Panc1 (cell line): ENCODE measurements around the gene PLXNA2. TPM values are rescaled to one million over a fixed set of nuclear protein-coding genes. Genes with fewer than 3 reads are reported as not detected.

ENCODE experiments used
- ATAC-seq: fragments of 200-7000 bp; cut with Tn5 transposase; 2 replicates; pipeline ENCODE4 v1.9.1; 2020; ENCODE audit warnings: mild to moderate bottlenecking, moderate library complexity
- BruUV-seq: library from RNA; stranded (reverse); fragments of 400-500 nt; replicated peaks from 2 replicates; lab custom pipeline; 2021; lab: Mats Ljungman, UMichigan
- CTCF ChIA-PET: fragments of 300-600 bp; sonication (Branson Sonifier 250); formaldehyde crosslinking; loops from one replicate; lab custom pipeline; 2022; ENCODE audit warnings: antibody characterized with exemption; lab: Charles Lee
- POLR2A ChIA-PET: fragments of 300-600 bp; sonication (Branson Sonifier 250); formaldehyde crosslinking; loops from one replicate; lab custom pipeline; 2022; ENCODE audit warnings: antibody characterized with exemption; lab: Charles Lee
- DNase-seq: peaks from one replicate; pipeline ENCODE4 v3.0.0-alpha.2; 2010; ENCODE audit warnings: low read depth, low spot score
- H3K27ac ChIP-seq: 2 replicates; pipeline ENCODE4 v1.5.1; 2011; ENCODE audit warnings: mild to moderate bottlenecking, low read length, inconsistent platforms
- H3K27me3 ChIP-seq: fragments of 200-500 bp; sonication (Bioruptor generic); 2 replicates; pipeline ENCODE4 v1.6.0; 2014; ENCODE audit warnings: low read length, inconsistent platforms; ENCODE audit not compliant: control insufficient read depth, insufficient read depth
- H3K36me3 ChIP-seq: fragments of 200-500 bp; sonication (Bioruptor generic); 2 replicates; pipeline ENCODE4 v1.5.1; 2014; ENCODE audit warnings: inconsistent platforms, mild to moderate bottlenecking, low read length, moderate library complexity; ENCODE audit not compliant: control insufficient read depth, insufficient read depth
- H3K4me1 ChIP-seq: 2 replicates; pipeline ENCODE4 v1.5.1; 2011; ENCODE audit warnings: inconsistent platforms, mild to moderate bottlenecking, low read length, moderate library complexity; ENCODE audit not compliant: control insufficient read depth, insufficient read depth
- H3K4me3 ChIP-seq, 2 experiments: 2 replicates each; pipeline ENCODE4 v1.5.1; 2011 to 2012; ENCODE audit warnings: low read depth in 2 of 2, low read length in 2 of 2, mild to moderate bottlenecking in 2 of 2, inconsistent platforms in 1 of 2, moderate library complexity in 1 of 2
- H3K9me3 ChIP-seq: fragments of 200-500 bp; sonication (Bioruptor generic); 2 replicates; pipeline ENCODE4 v1.5.1; 2014; ENCODE audit warnings: low read depth, mild to moderate bottlenecking, inconsistent platforms, low read length, moderate library complexity; ENCODE audit not compliant: control insufficient read depth, insufficient read depth
- CTCF ChIP-seq: fragments of 450-650 bp; IDR thresholded peaks from 2 replicates; pipeline ENCODE4 v1.5.1; 2017; ENCODE audit warnings: mild to moderate bottlenecking
- POLR2AphosphoS5 ChIP-seq: IDR thresholded peaks from 2 replicates; pipeline ENCODE4 v1.6.1; 2012; ENCODE audit warnings: mild to moderate bottlenecking, low read depth, low read length, moderate library complexity
- REST ChIP-seq, 2 experiments: IDR thresholded peaks; 2 replicates each; pipeline ENCODE4 v1.6.1; 2011 to 2012; ENCODE audit warnings: low read depth in 2 of 2, control low read depth in 1 of 2, low read length in 1 of 2, mild to moderate bottlenecking in 1 of 2, moderate library complexity in 1 of 2; ENCODE audit not compliant: insufficient read depth in 1 of 2
- SIN3A ChIP-seq: IDR thresholded peaks from 2 replicates; pipeline ENCODE4 v1.6.1; 2012; ENCODE audit warnings: low read depth, mild to moderate bottlenecking, low read length, moderate library complexity, borderline replicate concordance; ENCODE audit not compliant: insufficient read depth
- TCF7L2 ChIP-seq: IDR thresholded peaks from 2 replicates; pipeline ENCODE4 v1.6.1; 2011; ENCODE audit warnings: mild to moderate bottlenecking, low read depth, low read length, inconsistent platforms
- in situ Hi-C: cut with HindIII; loops from 2 replicates; pipeline ENCODE4 v1.10.0; 2016; ENCODE audit warnings: low sequenced_read_pairs, low pct_unique_long_range_greater_than_20kb
- intact Hi-C: fragments of 100-400 bp; cut with micrococcal nuclease; formaldehyde crosslinking; loops from one replicate; pipeline ENCODE4 v1.10.0; 2022; ENCODE audit not compliant: unreplicated experiment
- total RNA-seq: library from RNA; stranded (reverse); gene quantifications from one replicate; pipeline ENCODE4 v1.2.1, GENCODE V29; 2021; ENCODE audit not compliant: unreplicated experiment

Gene PLXNA2
- total RNA-seq, 1 experiment from 2014 or later, result 0.98 TPM

- ATAC-seq (no peak), DNase-seq (no peak)
- Histone ChIP-seq H3K4me1 (no peaks in the 10 kb centered on the region), H3K9me3 (no peaks in the 10 kb centered on the region), H3K27me3 (no peaks in the 10 kb centered on the region; the same call in 1 of the 2 replicates), H3K4me3 (no peak overlapping the region), H3K36me3 (no peaks in the 10 kb centered on the region), H3K27ac (no peak overlapping the region)
- CTCF ChIA-PET, result no interaction called here
- no TSS peak for BruUV-seq
- intact Hi-C loops, result no loop called here
- POLR2A ChIA-PET, result no interaction called here
- TF ChIP-seq SIN3A, result no peak
- TF ChIP-seq POLR2AphosphoS5, result no peak
- TF ChIP-seq TCF7L2, result no peak
- TF ChIP-seq CTCF, result no peak
- no peak for TF ChIP-seq REST (IDR thresholded peaks at IDR 0.05; ENCODE audit: insufficient read depth in 1 of 2, low read depth in 2 of 2, low read length in 1 of 2)
- in situ Hi-C loops, result no loop called here
Observed at GRCh38 chr1:208121813-208122364, 122.3 kb downstream of the PLXNA2 start.

GRCh38 chr1:208120431-208120790 is 123.8 kb downstream of the PLXNA2 start:
- Histone ChIP-seq H3K27me3 (no peaks in the 10 kb centered on the region; the same call in 1 of the 2 replicates), H3K36me3 (no peaks in the 10 kb centered on the region), H3K4me1 (no peaks in the 10 kb centered on the region), H3K27ac (no peak overlapping the region), H3K9me3 (no peaks in the 10 kb centered on the region), H3K4me3 (no peak overlapping the region)
- ChIA-PET POLR2A (no interaction called here), CTCF (no interaction called here)
- no peak for DNase-seq
- ATAC-seq, result no peak
- BruUV-seq, result no TSS peak
- TF ChIP-seq POLR2AphosphoS5 (no peak), SIN3A (no peak), TCF7L2 (no peak), REST (IDR thresholded peaks at IDR 0.05; ENCODE audit: insufficient read depth in 1 of 2, low read depth in 2 of 2, low read length in 1 of 2) (no peak)
- intact Hi-C loops (no loop called here), in situ Hi-C loops (no loop called here)
